Calu3 (cell line): Measurements from ENCODE around the gene PSD. TPM values are rescaled to one million over a fixed set of nuclear protein-coding genes. Genes with fewer than 3 reads are reported as not detected.

Source experiments
- BruUV-seq: library from RNA; stranded (reverse); fragments of 400-500 nt; replicated peaks from 2 replicates; lab custom pipeline; 2021; lab: Mats Ljungman, UMichigan
- CTCF ChIA-PET: fragments of 300-600 bp; sonication (Branson Sonifier 250); formaldehyde crosslinking; loops from one replicate; lab custom pipeline; 2022; ENCODE audit warnings: antibody characterized with exemption; lab: Charles Lee
- DNase-seq: peaks from one replicate; pipeline ENCODE4 v3.0.0; 2022
- H3K27ac Mint-ChIP-seq: one replicate; pipeline ENCODE4 v1.8.0; 2022; ENCODE audit warnings: mixed read lengths; ENCODE audit not compliant: unreplicated experiment
- H3K27me3 Mint-ChIP-seq: one replicate; pipeline ENCODE4 v1.8.0; 2022; ENCODE audit warnings: mixed read lengths; ENCODE audit not compliant: unreplicated experiment
- H3K36me3 Mint-ChIP-seq: one replicate; pipeline ENCODE4 v1.8.0; 2022; ENCODE audit warnings: mild to moderate bottlenecking, moderate library complexity, mixed read lengths; ENCODE audit not compliant: insufficient read depth, unreplicated experiment
- H3K4me1 Mint-ChIP-seq: one replicate; pipeline ENCODE4 v1.8.0; 2022; ENCODE audit warnings: mild to moderate bottlenecking, low read depth, mixed read lengths; ENCODE audit not compliant: unreplicated experiment
- H3K4me3 Mint-ChIP-seq: one replicate; pipeline ENCODE4 v1.8.0; 2022; ENCODE audit warnings: mild to moderate bottlenecking, low read depth, moderate library complexity, mixed read lengths; ENCODE audit not compliant: unreplicated experiment
- H3K9me3 Mint-ChIP-seq: one replicate; pipeline ENCODE4 v1.8.0; 2022; ENCODE audit warnings: low read depth, mixed read lengths; ENCODE audit not compliant: unreplicated experiment
- intact Hi-C: fragments of 100-400 bp; cut with micrococcal nuclease; formaldehyde crosslinking; loops from one replicate; pipeline ENCODE4 v1.10.0; 2022; ENCODE audit not compliant: unreplicated experiment
- total RNA-seq: library from RNA; stranded (reverse); gene quantifications from 2 replicates; pipeline ENCODE4 v1.2.3, GENCODE V29; 2022
- TF ChIP-seq, protein P1 (sequence below): fragments of 200-600 bp; IDR thresholded peaks from one replicate; pipeline ENCODE4 v1.8.0; 2022; ENCODE audit warnings: antibody characterized with exemption; ENCODE audit not compliant: unreplicated experiment

Gene PSD
- total RNA-seq, 1 experiment from 2014 or later, result 0.35 TPM

DNA sequence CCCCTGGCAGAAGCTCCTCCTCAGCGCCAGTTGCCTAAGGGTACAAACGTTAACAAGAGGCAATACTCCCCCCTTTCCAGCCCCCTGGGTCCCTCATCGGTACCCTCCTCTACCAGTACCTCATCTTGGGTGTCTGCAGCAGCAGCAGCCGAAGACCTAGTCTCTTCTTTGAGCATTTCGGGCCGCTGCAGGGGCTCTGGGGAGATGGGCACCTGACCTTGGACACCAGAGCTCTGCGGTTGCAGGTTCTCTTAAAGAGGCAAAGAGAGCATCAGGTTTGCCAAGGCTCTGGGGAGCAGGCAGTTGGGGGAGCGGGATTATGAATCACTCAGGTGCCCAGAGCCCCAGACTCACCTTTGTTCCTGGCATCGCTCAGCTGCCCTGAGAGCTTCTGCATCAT, 5.6 kb upstream of the PSD start:
- intact Hi-C loops, result no loop called here
- TF ChIP-seq, protein P1, sequence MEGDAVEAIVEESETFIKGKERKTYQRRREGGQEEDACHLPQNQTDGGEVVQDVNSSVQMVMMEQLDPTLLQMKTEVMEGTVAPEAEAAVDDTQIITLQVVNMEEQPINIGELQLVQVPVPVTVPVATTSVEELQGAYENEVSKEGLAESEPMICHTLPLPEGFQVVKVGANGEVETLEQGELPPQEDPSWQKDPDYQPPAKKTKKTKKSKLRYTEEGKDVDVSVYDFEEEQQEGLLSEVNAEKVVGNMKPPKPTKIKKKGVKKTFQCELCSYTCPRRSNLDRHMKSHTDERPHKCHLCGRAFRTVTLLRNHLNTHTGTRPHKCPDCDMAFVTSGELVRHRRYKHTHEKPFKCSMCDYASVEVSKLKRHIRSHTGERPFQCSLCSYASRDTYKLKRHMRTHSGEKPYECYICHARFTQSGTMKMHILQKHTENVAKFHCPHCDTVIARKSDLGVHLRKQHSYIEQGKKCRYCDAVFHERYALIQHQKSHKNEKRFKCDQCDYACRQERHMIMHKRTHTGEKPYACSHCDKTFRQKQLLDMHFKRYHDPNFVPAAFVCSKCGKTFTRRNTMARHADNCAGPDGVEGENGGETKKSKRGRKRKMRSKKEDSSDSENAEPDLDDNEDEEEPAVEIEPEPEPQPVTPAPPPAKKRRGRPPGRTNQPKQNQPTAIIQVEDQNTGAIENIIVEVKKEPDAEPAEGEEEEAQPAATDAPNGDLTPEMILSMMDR, result no peak
- no peaks in the 10 kb centered on the region for H3K27me3 Mint-ChIP-seq
- peaks cover 46% of the 10 kb centered on the region for H3K36me3 Mint-ChIP-seq
- no peak for DNase-seq
- H3K4me1 Mint-ChIP-seq, result peaks cover 17% of the 10 kb centered on the region
- H3K4me3 Mint-ChIP-seq, result no peak overlapping the region
- CTCF ChIA-PET, result interaction anchor here (1.6 kb wide), 1 partner anchor 11 kb away, joined by 4 read pairs; no protein-coding TSS in a partner anchor
- BruUV-seq, result no TSS peak
- H3K9me3 Mint-ChIP-seq, result no peaks in the 10 kb centered on the region
- H3K27ac Mint-ChIP-seq, result no peak overlapping the region

- Mint-ChIP-seq H3K4me1 (peaks cover 17% of the 10 kb centered on the region), H3K36me3 (peaks cover 48% of the 10 kb centered on the region), H3K4me3 (no peak overlapping the region), H3K27ac (no peak overlapping the region), H3K27me3 (peaks cover 5% of the 10 kb centered on the region), H3K9me3 (no peaks in the 10 kb centered on the region)
- DNase-seq, result no peak
- intact Hi-C loops, result no loop called here
- TF ChIP-seq, protein P1, result no peak
- TSS peak; percentile 14 for BruUV-seq
- CTCF ChIA-PET, result interaction anchor here (0.7 to 3.1 kb wide), 5 partner anchors 11 to 193 kb away, joined by 4 to 18 read pairs (median 6); partner anchors contain the start of gene NFKB2
These were observed 4.9 kb upstream of the PSD start for GRCh38 chr10:102423372-102423968.

DNA sequence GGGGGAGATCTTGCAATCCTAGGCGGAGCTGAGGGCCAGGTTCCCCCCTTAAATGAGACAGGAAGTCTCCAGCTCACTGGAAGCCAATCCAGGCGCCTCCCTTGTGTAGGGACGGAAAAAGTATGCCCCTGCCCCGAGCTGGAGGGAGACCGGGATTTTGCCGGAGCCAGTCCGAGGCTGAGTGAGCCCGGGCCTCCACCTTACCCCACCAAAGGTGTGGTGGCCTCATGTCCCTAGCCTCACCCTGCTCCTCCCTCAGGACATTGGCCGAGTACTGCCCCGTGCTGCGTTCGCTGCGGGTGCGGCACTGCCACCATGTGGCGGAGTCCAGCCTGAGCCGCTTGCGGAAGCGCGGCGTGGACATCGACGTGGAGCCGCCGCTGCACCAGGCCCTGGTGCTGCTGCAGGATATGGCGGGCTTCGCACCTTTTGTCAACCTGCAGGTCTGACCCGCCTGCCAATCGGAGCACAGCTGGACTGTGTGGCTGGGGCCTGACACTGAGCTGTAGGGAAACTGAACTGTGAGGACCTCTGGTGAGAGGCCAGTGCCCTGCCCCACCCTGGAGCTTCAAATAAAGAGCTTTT, 4.1 kb upstream of the PSD start:
- peaks cover 48% of the 10 kb centered on the region for H3K36me3 Mint-ChIP-seq

DNA sequence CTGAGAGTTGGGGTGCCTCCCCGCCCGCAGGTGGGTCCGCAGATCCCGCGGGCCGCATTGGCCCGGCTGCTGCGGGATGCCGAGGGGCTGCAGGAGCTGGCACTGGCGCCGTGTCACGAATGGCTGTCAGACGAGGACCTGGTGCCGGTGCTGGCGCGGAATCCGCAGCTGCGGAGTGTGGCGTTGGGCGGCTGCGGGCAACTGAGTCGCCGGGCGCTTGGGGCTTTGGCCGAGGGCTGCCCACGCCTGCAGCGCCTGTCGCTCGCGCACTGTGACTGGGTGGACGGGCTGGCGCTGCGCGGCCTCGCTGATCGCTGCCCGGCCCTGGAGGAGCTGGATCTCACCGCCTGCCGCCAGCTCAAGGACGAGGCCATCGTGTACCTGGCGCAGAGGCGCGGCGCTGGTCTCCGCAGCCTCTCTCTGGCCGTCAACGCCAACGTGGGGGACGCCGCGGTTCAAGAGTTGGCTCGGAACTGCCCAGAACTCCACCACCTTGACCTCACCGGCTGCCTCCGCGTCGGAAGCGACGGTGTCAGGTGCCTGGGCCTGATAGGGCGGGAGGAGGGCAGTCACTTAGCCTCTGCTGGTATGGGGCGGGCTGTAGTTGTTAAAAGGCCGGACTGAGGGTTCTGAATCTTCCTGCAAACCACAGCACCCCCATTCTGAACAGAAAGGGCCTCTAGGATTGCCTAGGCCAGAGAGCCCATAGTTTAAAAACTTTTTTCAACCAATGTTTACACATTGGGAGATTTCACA, 3.4 kb upstream of the PSD start:
- BruUV-seq, result TSS peak; percentile 30
- peak; percentile 33 for DNase-seq
- TF ChIP-seq, protein P1, result no peak
- H3K4me3 Mint-ChIP-seq, result peak overlapping the region; percentile 92
- no peaks in the 10 kb centered on the region for H3K9me3 Mint-ChIP-seq
- intact Hi-C loops, result no loop called here
- peak overlapping the region; percentile 80 for H3K27ac Mint-ChIP-seq
- H3K27me3 Mint-ChIP-seq, result peaks cover 20% of the 10 kb centered on the region
- CTCF ChIA-PET, result interaction anchor here (0.6 to 3.1 kb wide), 6 partner anchors 19 to 252 kb away, joined by 3 to 18 read pairs (median 6); partner anchors contain the start of gene NFKB2
- H3K4me1 Mint-ChIP-seq, result peaks cover 9% of the 10 kb centered on the region
- H3K36me3 Mint-ChIP-seq, result peaks cover 48% of the 10 kb centered on the region

More for the DNA sequence above, 4.1 kb upstream of the PSD start:
- peak; percentile 84 for DNase-seq
- Mint-ChIP-seq H3K27me3 (peaks cover 13% of the 10 kb centered on the region), H3K4me3 (peak overlapping the region; percentile 92), H3K27ac (no peak overlapping the region), H3K4me1 (peaks cover 16% of the 10 kb centered on the region), H3K9me3 (no peaks in the 10 kb centered on the region)
- TF ChIP-seq, protein P1, result peak; percentile 68
- TSS peak; percentile 45 for BruUV-seq
- CTCF ChIA-PET, result interaction anchor here (0.6 to 3.1 kb wide), 7 partner anchors 10 to 253 kb away, joined by 3 to 18 read pairs (median 4); partner anchors contain the start of gene NFKB2
- intact Hi-C loops, result no loop called here
